ENCODE data around the gene UBE3D. TPM values are rescaled to one million over a fixed set of nuclear protein-coding genes. Genes with fewer than 3 reads are reported as not detected.
"Not testable (repeated sequence)": the region's sequence is repeated elsewhere in the genome, so short reads cannot be mapped to it uniquely, and the experiment has no call there.

The UBE3D gene
- total RNA-seq, 1 experiment from 2014 or later, result 38.0 TPM

DNA sequence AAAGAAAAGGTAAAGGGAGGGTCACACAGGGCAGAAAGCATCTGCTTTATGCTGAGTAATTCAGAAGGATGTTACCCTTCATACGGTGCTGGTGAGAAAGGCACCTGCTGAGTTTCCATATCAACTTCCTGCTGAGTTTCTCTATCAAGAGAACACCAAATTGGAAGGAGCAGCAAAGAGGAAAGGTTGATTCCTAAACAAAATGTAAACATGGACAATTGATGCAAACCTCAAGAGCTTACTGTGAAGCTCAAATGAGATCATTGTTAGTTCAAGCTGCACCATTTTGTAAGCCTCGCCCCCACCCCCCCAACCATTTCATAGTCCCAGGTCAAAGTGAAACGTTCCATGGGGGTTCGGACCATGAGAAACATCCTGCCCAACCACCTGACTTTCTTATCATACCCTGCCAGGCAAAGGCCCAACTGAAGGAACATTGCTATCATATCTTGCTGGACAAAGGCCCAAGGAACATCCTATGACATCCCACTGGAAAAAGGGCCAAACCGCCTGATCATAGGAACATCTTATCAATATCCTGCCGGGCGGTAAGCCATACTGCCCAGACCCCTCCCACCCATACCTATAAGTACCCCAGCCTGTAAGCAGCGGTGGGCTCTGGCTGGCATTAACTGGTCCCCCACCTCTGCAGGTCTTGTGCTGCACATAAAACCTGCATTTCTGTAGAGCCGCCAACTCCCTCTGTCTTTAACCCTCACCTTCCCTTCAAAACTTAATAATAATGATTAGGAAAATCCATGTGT, 171.6 kb downstream of the UBE3D start:
- H3K27me3 ChIP-seq (replicated peaks; ENCODE audit: insufficient read depth, low read depth, low read length, poor library complexity), result no peaks in the 10 kb centered on the region
- H3K9me3 ChIP-seq (ENCODE audit: low read depth, low read length, poor library complexity, severe bottlenecking), result no peaks in the 10 kb centered on the region
- intact Hi-C loops (cut with micrococcal nuclease; ENCODE audit: unreplicated experiment), result no loop called here
- ChIA-PET POLR2A (ENCODE audit: low non-redundant PET) (no interaction called here), CTCF (no interaction called here)
- H3K27ac ChIP-seq (ENCODE audit: low read depth, low read length, poor library complexity, severe bottlenecking), result no peak overlapping the region
- BruUV-seq (replicated peaks), result no TSS peak
- no peaks in the 10 kb centered on the region for H3K36me3 ChIP-seq (ENCODE audit: insufficient read depth, low read length, poor library complexity, severe bottlenecking)
- DNase-seq (ENCODE audit: low spot score), result no peak
- H3K4me3 ChIP-seq (ENCODE audit: low read depth, low read length, poor library complexity, severe bottlenecking), result no peak overlapping the region
- no peaks in the 10 kb centered on the region for H3K4me1 ChIP-seq (ENCODE audit: insufficient read depth, low read length, poor library complexity, severe bottlenecking)
- no peak for TF ChIP-seq EZH2 (IDR thresholded peaks at IDR 0.05; ENCODE audit: borderline replicate concordance, low read depth, low read length, poor library complexity, severe bottlenecking)
- TF ChIP-seq, protein P1, sequence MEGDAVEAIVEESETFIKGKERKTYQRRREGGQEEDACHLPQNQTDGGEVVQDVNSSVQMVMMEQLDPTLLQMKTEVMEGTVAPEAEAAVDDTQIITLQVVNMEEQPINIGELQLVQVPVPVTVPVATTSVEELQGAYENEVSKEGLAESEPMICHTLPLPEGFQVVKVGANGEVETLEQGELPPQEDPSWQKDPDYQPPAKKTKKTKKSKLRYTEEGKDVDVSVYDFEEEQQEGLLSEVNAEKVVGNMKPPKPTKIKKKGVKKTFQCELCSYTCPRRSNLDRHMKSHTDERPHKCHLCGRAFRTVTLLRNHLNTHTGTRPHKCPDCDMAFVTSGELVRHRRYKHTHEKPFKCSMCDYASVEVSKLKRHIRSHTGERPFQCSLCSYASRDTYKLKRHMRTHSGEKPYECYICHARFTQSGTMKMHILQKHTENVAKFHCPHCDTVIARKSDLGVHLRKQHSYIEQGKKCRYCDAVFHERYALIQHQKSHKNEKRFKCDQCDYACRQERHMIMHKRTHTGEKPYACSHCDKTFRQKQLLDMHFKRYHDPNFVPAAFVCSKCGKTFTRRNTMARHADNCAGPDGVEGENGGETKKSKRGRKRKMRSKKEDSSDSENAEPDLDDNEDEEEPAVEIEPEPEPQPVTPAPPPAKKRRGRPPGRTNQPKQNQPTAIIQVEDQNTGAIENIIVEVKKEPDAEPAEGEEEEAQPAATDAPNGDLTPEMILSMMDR (conservative IDR thresholded peaks at IDR 0.05; ENCODE audit: low read depth, low read length), result no peak

DNA sequence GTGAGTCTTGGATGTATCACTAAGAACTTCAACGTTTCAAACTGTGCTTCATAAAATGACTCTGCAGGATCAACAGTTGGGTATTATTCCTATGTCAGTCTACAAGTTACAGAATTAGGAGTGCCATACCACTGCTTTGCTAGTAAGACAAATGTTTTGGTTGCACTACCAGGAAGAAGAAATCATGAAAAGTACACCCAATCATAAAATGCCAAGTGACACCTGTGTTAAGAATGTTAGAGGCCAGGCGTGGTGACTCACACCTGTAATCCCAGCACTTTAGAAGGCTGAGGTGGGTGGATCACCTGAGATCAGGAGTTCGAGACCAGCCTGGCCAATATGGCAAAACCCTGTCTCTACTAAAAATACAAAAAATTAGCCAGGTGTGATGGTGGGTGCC, 174.1 kb downstream of the UBE3D start:
- intact Hi-C loops (cut with micrococcal nuclease; ENCODE audit: unreplicated experiment); H3K27ac ChIP-seq (ENCODE audit: low read depth, low read length, poor library complexity, severe bottlenecking); H3K4me3 ChIP-seq (ENCODE audit: low read depth, low read length, poor library complexity, severe bottlenecking); BruUV-seq (replicated peaks); H3K36me3 ChIP-seq (ENCODE audit: insufficient read depth, low read length, poor library complexity, severe bottlenecking); DNase-seq (ENCODE audit: low spot score); CTCF ChIA-PET; POLR2A ChIA-PET (ENCODE audit: low non-redundant PET); H3K9me3 ChIP-seq (ENCODE audit: low read depth, low read length, poor library complexity, severe bottlenecking); H3K27me3 ChIP-seq (replicated peaks; ENCODE audit: insufficient read depth, low read depth, low read length, poor library complexity); H3K4me1 ChIP-seq (ENCODE audit: insufficient read depth, low read length, poor library complexity, severe bottlenecking): not testable (repeated sequence)

DNA sequence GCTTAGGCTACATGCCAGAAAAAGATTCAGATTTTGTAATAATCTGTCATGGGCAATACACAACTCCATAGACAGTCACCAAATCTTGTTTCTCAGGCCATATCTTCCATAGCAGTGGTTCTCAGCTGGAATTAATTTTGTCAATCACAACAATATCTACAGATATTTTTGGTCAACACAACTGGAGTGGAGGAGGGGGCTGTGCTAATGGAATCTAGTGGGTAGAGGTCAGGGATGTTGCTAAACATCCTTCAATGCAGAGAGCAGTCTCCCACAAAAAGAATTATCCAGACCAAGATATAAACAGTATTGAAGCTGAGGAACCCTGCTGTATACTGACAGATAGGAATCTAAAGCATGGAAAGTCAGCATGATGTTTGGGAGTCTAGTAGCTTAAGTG, 174.6 kb downstream of the UBE3D start:
- Histone ChIP-seq H3K9me3 (ENCODE audit: low read depth, low read length, poor library complexity, severe bottlenecking) (no peaks in the 10 kb centered on the region), H3K27ac (ENCODE audit: low read depth, low read length, poor library complexity, severe bottlenecking) (no peak overlapping the region), H3K36me3 (ENCODE audit: insufficient read depth, low read length, poor library complexity, severe bottlenecking) (no peaks in the 10 kb centered on the region), H3K4me1 (ENCODE audit: insufficient read depth, low read length, poor library complexity, severe bottlenecking) (no peaks in the 10 kb centered on the region), H3K4me3 (ENCODE audit: low read depth, low read length, poor library complexity, severe bottlenecking) (no peak overlapping the region), H3K27me3 (replicated peaks; ENCODE audit: insufficient read depth, low read depth, low read length, poor library complexity) (no peaks in the 10 kb centered on the region)
- no peak for TF ChIP-seq EZH2 (IDR thresholded peaks at IDR 0.05; ENCODE audit: borderline replicate concordance, low read depth, low read length, poor library complexity, severe bottlenecking)
- TF ChIP-seq, protein P1 (conservative IDR thresholded peaks at IDR 0.05; ENCODE audit: low read depth, low read length), result no peak
- intact Hi-C loops (cut with micrococcal nuclease; ENCODE audit: unreplicated experiment), result no loop called here
- ChIA-PET CTCF (no interaction called here), POLR2A (ENCODE audit: low non-redundant PET) (no interaction called here)
- no peak for DNase-seq (ENCODE audit: low spot score)
- no TSS peak for BruUV-seq (replicated peaks)

DNA sequence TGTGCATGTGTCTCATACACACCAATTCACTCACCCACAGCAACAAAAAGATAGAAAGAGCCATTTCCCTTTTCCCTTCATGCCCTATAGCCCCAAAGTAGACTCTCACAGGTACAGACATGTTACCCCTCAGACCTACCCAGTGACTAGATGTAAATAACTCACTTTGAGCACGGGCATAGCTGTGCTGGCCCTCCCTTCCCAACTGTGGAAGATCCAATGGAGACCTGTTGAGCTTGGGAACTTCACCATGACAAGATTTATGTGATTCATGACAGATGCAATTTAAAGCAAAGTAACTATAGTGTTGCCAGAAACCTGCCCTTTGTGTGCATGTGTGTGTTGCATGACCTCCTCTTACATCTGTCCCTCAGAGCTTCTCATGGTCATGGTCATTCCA, 175.4 kb downstream of the UBE3D start:
- no peak for DNase-seq (ENCODE audit: low spot score)
- Histone ChIP-seq H3K9me3 (ENCODE audit: low read depth, low read length, poor library complexity, severe bottlenecking) (no peaks in the 10 kb centered on the region), H3K4me3 (ENCODE audit: low read depth, low read length, poor library complexity, severe bottlenecking) (no peak overlapping the region), H3K27ac (ENCODE audit: low read depth, low read length, poor library complexity, severe bottlenecking) (no peak overlapping the region), H3K27me3 (replicated peaks; ENCODE audit: insufficient read depth, low read depth, low read length, poor library complexity) (no peaks in the 10 kb centered on the region), H3K36me3 (ENCODE audit: insufficient read depth, low read length, poor library complexity, severe bottlenecking) (no peaks in the 10 kb centered on the region), H3K4me1 (ENCODE audit: insufficient read depth, low read length, poor library complexity, severe bottlenecking) (no peaks in the 10 kb centered on the region)
- TF ChIP-seq EZH2 (IDR thresholded peaks at IDR 0.05; ENCODE audit: borderline replicate concordance, low read depth, low read length, poor library complexity, severe bottlenecking), result no peak
- TF ChIP-seq, protein P1 (conservative IDR thresholded peaks at IDR 0.05; ENCODE audit: low read depth, low read length), result no peak
- no TSS peak for BruUV-seq (replicated peaks)
- ChIA-PET CTCF (no interaction called here), POLR2A (ENCODE audit: low non-redundant PET) (no interaction called here)
- intact Hi-C loops (cut with micrococcal nuclease; ENCODE audit: unreplicated experiment), result no loop called here
